H9 (cell line): Measurements from ENCODE around the gene PARVB. TPM values are rescaled to one million over a fixed set of nuclear protein-coding genes. Genes with fewer than 3 reads are reported as not detected.

Source experiments
- DNase-seq: peaks from one replicate; pipeline ENCODE4 v3.0.0-alpha.2; 2017
- H2AFZ ChIP-seq: one replicate; pipeline ENCODE4 v1.6.1; 2013; ENCODE audit warnings: mild to moderate bottlenecking, low read length, control low read depth, moderate library complexity
- H2AK5ac ChIP-seq: 2 replicates; pipeline ENCODE4 v1.6.1; 2013; ENCODE audit warnings: low read length, control low read depth, mixed read lengths; ENCODE audit not compliant: insufficient read length
- H2BK120ac ChIP-seq: one replicate; pipeline ENCODE4 v1.6.1; 2013; ENCODE audit warnings: low read depth, mild to moderate bottlenecking, low read length, control low read depth, inconsistent platforms; ENCODE audit not compliant: poor library complexity, severe bottlenecking
- H2BK12ac ChIP-seq: 2 replicates; pipeline ENCODE4 v1.6.1; 2013; ENCODE audit warnings: low read length, control low read depth, mixed read lengths, low read depth; ENCODE audit not compliant: insufficient read length
- H2BK15ac ChIP-seq: 2 replicates; pipeline ENCODE4 v1.6.1; 2013; ENCODE audit warnings: low read depth, low read length, control low read depth
- H2BK20ac ChIP-seq: one replicate; pipeline ENCODE4 v1.6.1; 2013; ENCODE audit warnings: low read depth, mild to moderate bottlenecking, low read length, control low read depth, inconsistent platforms; ENCODE audit not compliant: poor library complexity, severe bottlenecking
- H2BK5ac ChIP-seq: 2 replicates; pipeline ENCODE4 v1.6.1; 2013; ENCODE audit warnings: low read length, control low read depth, mixed read lengths; ENCODE audit not compliant: insufficient read length
- H3K14ac ChIP-seq: 2 replicates; pipeline ENCODE4 v1.6.1; 2013; ENCODE audit warnings: low read length, control low read depth; ENCODE audit not compliant: insufficient read depth
- H3K18ac ChIP-seq: 2 replicates; pipeline ENCODE4 v1.6.1; 2013; ENCODE audit warnings: low read depth, mild to moderate bottlenecking, mixed read lengths, low read length, control low read depth; ENCODE audit not compliant: insufficient read length
- H3K23ac ChIP-seq: 2 replicates; pipeline ENCODE4 v1.6.1; 2013; ENCODE audit warnings: low read length, control low read depth, mixed read lengths, low read depth; ENCODE audit not compliant: insufficient read length
- H3K23me2 ChIP-seq: 2 replicates; pipeline ENCODE4 v1.6.1; 2013; ENCODE audit warnings: low read depth, mild to moderate bottlenecking, mixed read lengths, low read length, control low read depth; ENCODE audit not compliant: insufficient read length, poor library complexity, severe bottlenecking
- H3K27ac ChIP-seq: 2 replicates; pipeline ENCODE4 v1.5.1; 2013; ENCODE audit warnings: low read length, control low read depth, mixed read lengths, low read depth; ENCODE audit not compliant: insufficient read length
- H3K27me3 ChIP-seq: 2 replicates; pipeline ENCODE4 v1.6.1; 2013; ENCODE audit warnings: low read length, control low read depth, inconsistent platforms; ENCODE audit not compliant: insufficient read depth
- H3K4ac ChIP-seq: 2 replicates; pipeline ENCODE4 v1.6.1; 2013; ENCODE audit warnings: low read depth, mild to moderate bottlenecking, control low read depth, inconsistent platforms, low read length, moderate library complexity
- H3K4me1 ChIP-seq: 2 replicates; pipeline ENCODE4 v1.6.1; 2013; ENCODE audit warnings: low read length, control low read depth, inconsistent platforms; ENCODE audit not compliant: insufficient read depth
- H3K4me2 ChIP-seq: 2 replicates; pipeline ENCODE4 v1.6.1; 2013; ENCODE audit warnings: low read length, control low read depth, mixed read lengths; ENCODE audit not compliant: insufficient read length, insufficient read depth
- H3K56ac ChIP-seq: 2 replicates; pipeline ENCODE4 v1.6.1; 2013; ENCODE audit warnings: low read depth, mild to moderate bottlenecking, mixed read lengths, low read length, control low read depth; ENCODE audit not compliant: insufficient read length
- H3K79me1 ChIP-seq: 2 replicates; pipeline ENCODE4 v1.6.1; 2013; ENCODE audit warnings: low read depth, mild to moderate bottlenecking, moderate library complexity, low read length, control low read depth, inconsistent platforms; ENCODE audit not compliant: insufficient read depth, poor library complexity, severe bottlenecking
- H3K79me2 ChIP-seq: 2 replicates; pipeline ENCODE4 v1.6.1; 2013; ENCODE audit warnings: low read length, control low read depth, inconsistent platforms; ENCODE audit not compliant: insufficient read depth
- H3K9ac ChIP-seq: 2 replicates; pipeline ENCODE4 v1.6.1; 2013; ENCODE audit warnings: low read length, control low read depth, mixed read lengths; ENCODE audit not compliant: insufficient read length; ENCODE audit errors: extremely low read depth
- H3K9me3 ChIP-seq: one replicate; pipeline ENCODE4 v1.6.1; 2013; ENCODE audit warnings: low read depth, low read length, inconsistent platforms; ENCODE audit not compliant: control insufficient read depth
- H3T11ph ChIP-seq: one replicate; pipeline ENCODE4 v1.6.1; 2013; ENCODE audit warnings: mild to moderate bottlenecking, low read length, control low read depth, inconsistent platforms
- H4K20me1 ChIP-seq: one replicate; pipeline ENCODE4 v1.6.1; 2013; ENCODE audit not compliant: control insufficient read depth, insufficient read length, insufficient read depth
- H4K5ac ChIP-seq: 2 replicates; pipeline ENCODE4 v1.6.1; 2013; ENCODE audit warnings: low read depth, mild to moderate bottlenecking, mixed read lengths, low read length, control low read depth; ENCODE audit not compliant: insufficient read length
- H4K8ac ChIP-seq: replicated peaks from 2 replicates; pipeline ENCODE4 v1.6.1; 2013; ENCODE audit warnings: low read length, control low read depth, mixed read lengths, low read depth; ENCODE audit not compliant: insufficient read length
- H4K91ac ChIP-seq: 2 replicates; pipeline ENCODE4 v1.6.1; 2013; ENCODE audit warnings: low read depth, mild to moderate bottlenecking, moderate library complexity, mixed read lengths, low read length, control low read depth; ENCODE audit not compliant: insufficient read length
- H3K27ac Mint-ChIP-seq, 3 experiments: 2 replicates in 2 of 3; 3 replicates in 1 of 3; pipeline ENCODE4 v1.8.0; 2020 to 2021; ENCODE audit warnings: mixed read lengths in 3 of 3, mild to moderate bottlenecking in 1 of 3, moderate library complexity in 1 of 3
- H3K27me3 Mint-ChIP-seq: 2 replicates; pipeline ENCODE4 v1.8.0; 2021; ENCODE audit warnings: low read depth, mild to moderate bottlenecking, moderate library complexity, mixed read lengths
- H3K36me3 Mint-ChIP-seq, 3 experiments: 2 replicates in 2 of 3; 3 replicates in 1 of 3; pipeline ENCODE4 v1.8.0; 2020 to 2021; ENCODE audit warnings: low read depth in 3 of 3, mixed read lengths in 3 of 3; ENCODE audit not compliant: insufficient read depth in 1 of 3
- H3K4me1 Mint-ChIP-seq, 2 experiments: 2 replicates each; pipeline ENCODE4 v1.8.0; 2020; ENCODE audit warnings: mixed read lengths in 2 of 2
- H3K4me3 Mint-ChIP-seq, 2 experiments: 2 replicates in 1 of 2; 3 replicates in 1 of 2; pipeline ENCODE4 v1.8.0; 2020 to 2021; ENCODE audit warnings: mild to moderate bottlenecking in 2 of 2, mixed read lengths in 2 of 2, moderate library complexity in 1 of 2
- H3K9me3 Mint-ChIP-seq, 2 experiments: 2 replicates in 1 of 2; 3 replicates in 1 of 2; pipeline ENCODE4 v1.8.0; 2020; ENCODE audit warnings: mild to moderate bottlenecking in 2 of 2, mixed read lengths in 2 of 2, moderate library complexity in 1 of 2
- WGBS: extraction: QIAGEN DNeasy Blood & Tissue Kit; methylation state at CpG from one replicate; pipeline ENCODE4 v1.1.7; 2013; ENCODE audit warnings: missing lambda C conversion rate, low lambda C conversion rate, mixed read lengths; ENCODE audit not compliant: insufficient read length; ENCODE audit errors: extremely low coverage; 5-methylcytosine and 5-hydroxymethylcytosine counted together
- total RNA-seq: library from RNA; stranded (reverse); gene quantifications from 2 replicates; pipeline ENCODE4 v1.2.1, GENCODE V29; 2021
- TF ChIP-seq, protein P1 (sequence below): fragments of 200-600 bp; sonication (generic); conservative IDR thresholded peaks from 3 replicates; pipeline ENCODE4 v1.8.0; 2021; ENCODE audit warnings: antibody characterized with exemption, mild to moderate bottlenecking

The PARVB gene
- total RNA-seq, 1 experiment from 2014 or later = 15.6 TPM

DNA sequence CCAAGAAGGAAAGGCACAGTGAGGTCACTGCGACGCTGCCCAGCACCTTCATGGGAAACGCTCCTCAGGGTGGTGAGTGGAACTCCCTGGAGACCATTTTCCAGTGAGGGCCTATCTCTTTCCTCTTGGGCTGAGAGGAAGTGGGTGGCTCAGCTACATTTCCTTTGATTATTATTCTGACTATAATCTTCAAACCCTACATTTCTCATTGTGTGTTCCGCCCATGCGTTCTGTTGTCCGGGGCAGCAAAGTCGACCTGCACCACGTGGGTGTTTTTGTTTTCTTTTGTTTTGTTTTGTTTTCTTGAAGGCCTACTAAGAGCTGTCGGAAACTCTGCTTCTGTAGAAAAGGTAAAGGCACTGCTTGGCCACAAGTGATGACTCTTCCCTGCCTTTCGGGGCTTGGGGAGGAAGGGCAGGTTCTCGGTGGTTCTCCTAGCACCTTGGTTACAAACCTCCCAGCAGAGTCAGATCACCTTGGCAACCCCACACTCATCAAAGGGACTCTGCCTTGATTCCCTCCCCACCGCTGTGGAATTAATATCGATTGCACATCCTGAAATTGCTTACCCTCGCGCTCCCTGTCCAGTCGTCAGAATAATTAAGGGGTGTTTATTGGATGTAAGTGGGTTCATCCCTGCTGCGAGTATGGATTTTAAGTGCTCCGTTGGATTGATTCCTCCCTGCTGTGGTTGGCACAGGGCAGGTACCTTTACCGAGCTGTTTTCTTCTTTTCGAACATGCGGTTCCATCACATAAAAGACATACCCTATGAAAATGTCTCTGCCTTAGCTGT lies 7.3 kb downstream of the PARVB start:
- H3K79me1 ChIP-seq = no peaks in the 10 kb centered on the region
- H2BK20ac ChIP-seq = no peak overlapping the region
- H3K23me2 ChIP-seq = no peaks in the 10 kb centered on the region
- peaks cover 14 to 15% of the 10 kb centered on the region in 2 experiments for H3K4me1 Mint-ChIP-seq
- no peak overlapping the region for H3K23ac ChIP-seq
- no peak overlapping the region for H2BK12ac ChIP-seq
- no peak overlapping the region for H3K56ac ChIP-seq
- H3K18ac ChIP-seq = no peak overlapping the region
- no peak overlapping the region for H4K91ac ChIP-seq
- H4K8ac ChIP-seq = no peak overlapping the region
- H3K4me2 ChIP-seq = no peak overlapping the region
- H3K9me3 Mint-ChIP-seq = no peaks in the 10 kb centered on the region
- H3K27ac ChIP-seq = no peak overlapping the region
- no peaks in the 10 kb centered on the region for H3K27me3 ChIP-seq
- no peak overlapping the region for H3K9ac ChIP-seq
- DNase-seq = no peak
- no peak overlapping the region for H3K4ac ChIP-seq
- no peaks in the 10 kb centered on the region for H3K4me1 ChIP-seq
- H4K5ac ChIP-seq = no peak overlapping the region
- H3K27me3 Mint-ChIP-seq = peaks cover 2% of the 10 kb centered on the region; the same call in 1 of the 2 replicates
- H3K4me3 Mint-ChIP-seq = no peak overlapping the region
- H3T11ph ChIP-seq = no peak overlapping the region
- no peak overlapping the region for H2AFZ ChIP-seq
- H2BK120ac ChIP-seq = no peak overlapping the region
- no CpG with 5 or more reads among the region's 21 CpGs for WGBS
- no peaks in the 10 kb centered on the region for H3K36me3 Mint-ChIP-seq
- no peak overlapping the region for H2BK15ac ChIP-seq
- no peak overlapping the region for H2AK5ac ChIP-seq
- no peaks in the 10 kb centered on the region for H3K79me2 ChIP-seq
- H2BK5ac ChIP-seq = no peak overlapping the region
- TF ChIP-seq, protein P1, sequence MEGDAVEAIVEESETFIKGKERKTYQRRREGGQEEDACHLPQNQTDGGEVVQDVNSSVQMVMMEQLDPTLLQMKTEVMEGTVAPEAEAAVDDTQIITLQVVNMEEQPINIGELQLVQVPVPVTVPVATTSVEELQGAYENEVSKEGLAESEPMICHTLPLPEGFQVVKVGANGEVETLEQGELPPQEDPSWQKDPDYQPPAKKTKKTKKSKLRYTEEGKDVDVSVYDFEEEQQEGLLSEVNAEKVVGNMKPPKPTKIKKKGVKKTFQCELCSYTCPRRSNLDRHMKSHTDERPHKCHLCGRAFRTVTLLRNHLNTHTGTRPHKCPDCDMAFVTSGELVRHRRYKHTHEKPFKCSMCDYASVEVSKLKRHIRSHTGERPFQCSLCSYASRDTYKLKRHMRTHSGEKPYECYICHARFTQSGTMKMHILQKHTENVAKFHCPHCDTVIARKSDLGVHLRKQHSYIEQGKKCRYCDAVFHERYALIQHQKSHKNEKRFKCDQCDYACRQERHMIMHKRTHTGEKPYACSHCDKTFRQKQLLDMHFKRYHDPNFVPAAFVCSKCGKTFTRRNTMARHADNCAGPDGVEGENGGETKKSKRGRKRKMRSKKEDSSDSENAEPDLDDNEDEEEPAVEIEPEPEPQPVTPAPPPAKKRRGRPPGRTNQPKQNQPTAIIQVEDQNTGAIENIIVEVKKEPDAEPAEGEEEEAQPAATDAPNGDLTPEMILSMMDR = no peak
- H4K20me1 ChIP-seq = no peaks in the 10 kb centered on the region
- no peak overlapping the region for H3K14ac ChIP-seq
- H3K27ac Mint-ChIP-seq = peak overlapping the region in 2 of 3 experiments; percentile 15 to 18; a peak in 1 of 7 replicates
- no peaks in the 10 kb centered on the region for H3K9me3 ChIP-seq
